Astrocyte (in vitro differentiated cells and primary cell): Measurements from ENCODE around the gene IL17RD.

Experiments used
- CTCF ChIP-seq: IDR thresholded peaks from 2 replicates; pipeline ENCODE4 v1.5.1; 2011; ENCODE audit warnings: low read depth, mild to moderate bottlenecking, inconsistent platforms, low read length, moderate library complexity; ENCODE audit not compliant: insufficient read depth
- EZH2 ChIP-seq: IDR thresholded peaks from 2 replicates; pipeline ENCODE4 v1.6.1; 2012; ENCODE audit warnings: mild to moderate bottlenecking, low read length, inconsistent platforms; ENCODE audit not compliant: insufficient read depth

- TF ChIP-seq CTCF (no peak), EZH2 (no peak)
These were observed 86.9 kb downstream of the IL17RD start for GRCh38 chr3:57078344-57078634.
